Thymus (tissue), 11 donors: Measurements from ENCODE around the gene SH2B2. TPM values are rescaled to one million over a fixed set of nuclear protein-coding genes. Genes with fewer than 3 reads are reported as not detected.

Experiments used
- DNase-seq, 9 donors: peaks; one replicate each; pipeline ENCODE4 v3.0.0-alpha.2; 2013; ENCODE audit warnings: low spot score in 9 of 9, low read depth in 6 of 9, missing footprints in 1 of 9
- H3K27ac ChIP-seq, 2 donors: one replicate each; pipeline ENCODE4 v1.5.1; 2013; ENCODE audit warnings: control low read depth in 1 of 2, low read depth in 1 of 2, low read length in 1 of 2, mild to moderate bottlenecking in 1 of 2, moderate library complexity in 1 of 2
- H3K27me3 ChIP-seq, 2 donors: one replicate each; pipeline ENCODE4 v1.5.1; 2013; ENCODE audit warnings: low read length in 1 of 2; ENCODE audit not compliant: control insufficient read depth in 2 of 2, insufficient read depth in 1 of 2
- H3K36me3 ChIP-seq, 2 donors: one replicate each; pipeline ENCODE4 v1.5.1; 2013; ENCODE audit warnings: low read length in 1 of 2, mild to moderate bottlenecking in 1 of 2, moderate library complexity in 1 of 2; ENCODE audit not compliant: control insufficient read depth in 2 of 2, insufficient read depth in 2 of 2
- H3K4me1 ChIP-seq, 2 donors: one replicate each; pipeline ENCODE4 v1.5.1; 2013; ENCODE audit warnings: low read length in 2 of 2; ENCODE audit not compliant: control insufficient read depth in 2 of 2, insufficient read depth in 2 of 2
- H3K4me3 ChIP-seq, 2 donors: one replicate each; pipeline ENCODE4 v1.5.1; 2013; ENCODE audit warnings: low read length in 2 of 2, control low read depth in 1 of 2, mild to moderate bottlenecking in 1 of 2
- H3K9me3 ChIP-seq, 2 donors: one replicate each; pipeline ENCODE4 v1.5.1; 2013; ENCODE audit warnings: low read length in 1 of 2, mild to moderate bottlenecking in 1 of 2; ENCODE audit not compliant: control insufficient read depth in 2 of 2, insufficient read depth in 1 of 2
- WGBS: extraction: QIAGEN DNeasy Blood & Tissue Kit; methylation state at CpG from one replicate; pipeline ENCODE4 v1.1.7; 2013; 5-methylcytosine and 5-hydroxymethylcytosine counted together
- polyA plus RNA-seq: library from polyadenylated mRNA; stranded (reverse); fragments of 200-250 nt; gene quantifications from one replicate; pipeline ENCODE4 v1.2.3, GENCODE V29; 2013
- total RNA-seq: library from RNA; stranded (reverse); fragments of 120-200 nt; gene quantifications from one replicate; pipeline ENCODE4 v1.2.4, GENCODE V29; 2013
- donor health status: healthy.

The SH2B2 gene
- total and polyA plus RNA-seq, 2 donors = 0.76 to 3.9 TPM

DNA sequence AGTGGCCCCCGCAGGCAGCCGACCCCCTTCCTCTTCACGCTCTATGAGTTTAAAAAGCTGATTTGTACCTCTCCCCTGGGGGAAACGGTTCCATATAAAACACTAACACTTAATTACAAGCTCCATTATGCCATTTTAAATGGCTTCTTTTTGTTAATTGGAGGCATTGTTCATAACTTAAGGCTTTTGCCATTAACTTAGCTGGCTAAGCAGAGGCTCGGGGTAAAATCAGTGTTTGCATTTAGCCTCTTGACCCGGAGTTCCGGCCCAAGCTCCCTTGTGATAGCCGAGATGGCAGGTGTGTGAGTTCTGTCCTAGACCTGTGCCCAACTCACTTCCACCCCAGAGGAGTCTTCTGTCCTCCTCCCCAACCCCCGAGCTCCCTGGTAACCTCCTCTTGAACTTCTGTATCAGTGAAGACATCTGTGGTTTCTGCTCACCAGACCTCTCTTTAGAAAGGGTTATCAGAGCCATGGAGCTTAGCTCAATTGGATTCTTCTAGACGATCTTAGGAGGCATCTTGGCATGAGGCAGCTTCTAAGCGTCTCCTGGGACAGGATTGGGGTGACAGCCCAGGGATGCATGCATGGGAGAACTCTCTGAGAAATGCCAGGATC is 34.2 kb upstream of the SH2B2 start:
- no peak overlapping the region for H3K4me3 ChIP-seq
- H3K36me3 ChIP-seq = peaks cover 18 to 26% of the 10 kb centered on the region in 2 donors
- H3K27me3 ChIP-seq = no peaks in the 10 kb centered on the region
- H3K4me1 ChIP-seq = peaks cover 0 to 6% of the 10 kb centered on the region in 2 donors
- H3K9me3 ChIP-seq = no peaks in the 10 kb centered on the region
- H3K27ac ChIP-seq = no peak overlapping the region
- WGBS = 80% methylated on average over 11 of the region's 11 CpGs
- no peak for DNase-seq

GRCh38 chr7:102253066-102253972 is 33.3 kb upstream of the SH2B2 start:
- Histone ChIP-seq H3K9me3 (no peaks in the 10 kb centered on the region), H3K27me3 (no peaks in the 10 kb centered on the region), H3K4me1 (peaks cover 0 to 6% of the 10 kb centered on the region in 2 donors), H3K36me3 (peaks cover 14 to 17% of the 10 kb centered on the region in 2 donors), H3K4me3 (no peak overlapping the region), H3K27ac (no peak overlapping the region)
- DNase-seq = no peak
- 95% methylated on average over 19 of the region's 19 CpGs for WGBS

- Histone ChIP-seq H3K27me3 (no peaks in the 10 kb centered on the region), H3K4me1 (peaks cover 0 to 6% of the 10 kb centered on the region in 2 donors), H3K36me3 (peaks cover 11 to 14% of the 10 kb centered on the region in 2 donors), H3K4me3 (no peak overlapping the region), H3K27ac (no peak overlapping the region), H3K9me3 (no peaks in the 10 kb centered on the region)
- 97% methylated on average over 13 of the region's 13 CpGs for WGBS
- DNase-seq = no peak
These were observed 32.7 kb upstream of the SH2B2 start for GRCh38 chr7:102253973-102254370.

DNA sequence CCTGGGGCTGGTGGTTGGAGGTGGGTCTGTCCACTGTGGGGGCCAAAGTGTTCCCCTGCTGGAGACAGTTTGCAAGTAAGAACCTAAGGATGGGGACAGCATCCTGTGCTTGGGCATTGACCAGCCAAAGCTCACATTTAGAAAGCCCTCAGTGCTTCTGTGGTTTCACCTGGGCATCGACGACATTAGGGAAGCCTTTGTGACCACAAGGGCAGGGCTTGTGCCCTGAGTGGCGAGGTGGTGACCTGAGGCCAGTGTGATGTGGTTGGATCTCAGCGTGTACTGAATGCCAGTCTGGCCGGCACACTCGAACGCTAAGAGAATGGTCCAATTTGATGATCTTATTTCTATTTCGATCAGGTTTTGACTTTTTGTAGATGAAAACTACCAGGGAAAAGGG is 32.1 kb upstream of the SH2B2 start:
- no peaks in the 10 kb centered on the region for H3K9me3 ChIP-seq
- peaks cover 7 to 10% of the 10 kb centered on the region in 2 donors for H3K36me3 ChIP-seq
- H3K27me3 ChIP-seq = no peaks in the 10 kb centered on the region
- no peak overlapping the region for H3K4me3 ChIP-seq
- H3K27ac ChIP-seq = no peak overlapping the region
- peaks cover 0 to 6% of the 10 kb centered on the region in 2 donors for H3K4me1 ChIP-seq
- DNase-seq = no peak
- WGBS = 94% methylated on average over 8 of the region's 8 CpGs

DNA sequence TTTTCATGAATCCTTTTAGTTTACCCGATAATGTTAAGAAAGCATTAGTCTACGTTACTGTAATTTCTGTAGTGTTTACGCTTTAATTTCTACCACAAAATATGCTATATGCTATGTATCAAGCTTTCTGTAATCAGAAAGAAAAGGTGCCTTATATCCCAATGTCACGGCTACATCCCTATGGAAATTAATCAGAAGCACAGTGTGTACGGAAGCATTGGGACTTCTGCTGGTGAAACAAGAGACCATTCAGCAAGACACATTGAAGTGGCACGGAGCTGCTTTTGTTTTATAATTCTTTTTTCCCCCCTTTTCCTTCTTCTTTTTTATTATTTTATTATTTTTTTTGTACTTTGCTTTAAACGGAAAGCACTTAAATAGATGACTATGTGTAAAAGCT is 31.2 kb upstream of the SH2B2 start:
- peaks cover 0 to 6% of the 10 kb centered on the region in 2 donors for H3K4me1 ChIP-seq
- no peaks in the 10 kb centered on the region for H3K9me3 ChIP-seq
- H3K27ac ChIP-seq = no peak overlapping the region
- no peak overlapping the region for H3K4me3 ChIP-seq
- DNase-seq = no peak
- peaks cover under 1% of the 10 kb centered on the region in 2 donors for H3K36me3 ChIP-seq
- no peaks in the 10 kb centered on the region for H3K27me3 ChIP-seq
- 98% methylated on average over 7 of the region's 7 CpGs for WGBS

- Histone ChIP-seq H3K9me3 (no peaks in the 10 kb centered on the region), H3K36me3 (no peaks in the 10 kb centered on the region), H3K27me3 (no peaks in the 10 kb centered on the region), H3K4me1 (peaks cover 0 to 6% of the 10 kb centered on the region in 2 donors), H3K27ac (no peak overlapping the region), H3K4me3 (no peak overlapping the region)
- WGBS = 98% methylated on average over 15 of the region's 15 CpGs
- no peak for DNase-seq
These were observed 30.8 kb upstream of the SH2B2 start for GRCh38 chr7:102255916-102256315.

DNA sequence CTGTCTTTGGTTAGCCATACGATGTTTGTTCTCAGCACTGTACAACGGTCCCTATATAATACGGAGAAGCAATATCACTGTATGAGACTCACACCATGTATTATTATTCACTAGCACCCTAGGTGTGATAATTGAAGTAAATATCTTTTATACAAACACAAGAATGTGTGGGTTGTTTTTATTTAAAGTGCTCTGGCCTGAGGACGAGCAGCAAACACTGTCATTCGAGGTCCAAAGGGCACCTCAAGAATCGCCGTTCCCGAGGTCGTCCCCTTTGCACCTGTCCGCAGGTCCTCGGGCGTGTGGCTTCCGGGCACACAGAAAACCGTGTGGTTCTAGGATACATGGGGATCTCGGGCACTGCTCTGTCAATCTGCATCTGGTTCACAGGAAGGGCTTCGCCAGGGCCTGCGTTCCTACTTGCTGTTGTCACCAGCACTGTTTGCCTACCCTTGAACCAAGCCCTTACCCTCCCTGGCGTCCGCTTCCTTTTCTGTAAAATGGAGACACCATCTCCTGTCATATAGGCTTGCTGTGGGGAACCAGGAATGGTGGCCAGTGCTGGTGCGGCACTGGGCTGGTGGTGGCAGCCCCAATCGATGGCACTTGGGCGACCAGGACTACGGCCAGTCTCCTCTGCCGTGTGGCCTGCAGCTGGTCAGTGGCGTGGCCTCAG is 28.5 kb upstream of the SH2B2 start:
- no peak for DNase-seq
- H3K4me3 ChIP-seq = no peak overlapping the region
- H3K36me3 ChIP-seq = no peaks in the 10 kb centered on the region
- no peaks in the 10 kb centered on the region for H3K4me1 ChIP-seq
- H3K9me3 ChIP-seq = no peaks in the 10 kb centered on the region
- 96% methylated on average over 25 of the region's 25 CpGs for WGBS
- no peak overlapping the region for H3K27ac ChIP-seq
- H3K27me3 ChIP-seq = no peaks in the 10 kb centered on the region

GRCh38 chr7:102258749-102259107 is 27.9 kb upstream of the SH2B2 start:
- no peak for DNase-seq
- no peak overlapping the region for H3K27ac ChIP-seq
- no peaks in the 10 kb centered on the region for H3K36me3 ChIP-seq
- WGBS = 90% methylated on average over 12 of the region's 12 CpGs
- no peaks in the 10 kb centered on the region for H3K9me3 ChIP-seq
- H3K27me3 ChIP-seq = no peaks in the 10 kb centered on the region
- no peaks in the 10 kb centered on the region for H3K4me1 ChIP-seq
- H3K4me3 ChIP-seq = no peak overlapping the region

DNA sequence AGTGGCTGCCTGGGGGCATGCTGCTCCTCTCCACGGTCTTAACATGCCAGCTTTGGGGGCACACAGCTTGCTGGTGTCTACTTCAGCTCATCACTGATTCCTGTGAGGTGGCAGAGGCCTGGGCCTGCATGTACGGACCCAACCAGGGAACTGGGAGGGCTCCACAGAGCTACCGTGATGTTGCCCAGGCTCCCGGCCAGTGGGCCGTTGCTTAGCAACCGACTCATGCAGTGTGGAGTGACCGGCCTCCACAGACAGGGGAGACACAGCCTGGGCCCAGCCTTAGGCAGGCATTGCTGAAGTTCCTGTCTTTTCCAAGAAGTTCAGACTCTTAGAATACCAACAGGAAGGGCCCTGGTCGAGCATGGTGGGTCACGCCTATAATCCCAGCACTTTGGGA is 25.8 kb upstream of the SH2B2 start:
- Histone ChIP-seq H3K27ac (no peak overlapping the region), H3K36me3 (no peaks in the 10 kb centered on the region), H3K4me3 (no peak overlapping the region), H3K27me3 (no peaks in the 10 kb centered on the region), H3K4me1 (peaks cover 0 to 3% of the 10 kb centered on the region in 2 donors), H3K9me3 (no peaks in the 10 kb centered on the region)
- WGBS = 93% methylated on average over 9 of the region's 9 CpGs
- no peak for DNase-seq
